Measurements from ENCODE around the gene AUP1.

GRCh38 chr2:74499940-74500577 is 29.4 kb downstream of the AUP1 start:
- TF ChIP-seq CTCF (IDR thresholded peaks at IDR 0.05) (no peak), POLR2AphosphoS5 (IDR thresholded peaks at IDR 0.05) (no peak), POLR2A (IDR thresholded peaks at IDR 0.05) (no peak)

All from breast epithelium (tissue), 3 donors.